GM21360 (cell line): ENCODE measurements around the gene ATOSA.

Experiments
- ATAC-seq: cut with Tn5 transposase; IDR thresholded peaks from one replicate; pipeline ENCODE4 v1.9.1; 2021; ENCODE audit warnings: mild to moderate bottlenecking, moderate library complexity; ENCODE audit not compliant: unreplicated experiment

ATOSA gene

GRCh38 chr15:52652984-52653383 lies 26.2 kb downstream of the ATOSA start:
- no peak for ATAC-seq

GRCh38 chr15:52652286-52652685 lies 26.9 kb downstream of the ATOSA start:
- no peak for ATAC-seq

GRCh38 chr15:52651868-52652267 lies 27.3 kb downstream of the ATOSA start:
- ATAC-seq, result peak; percentile 100

- no peak for ATAC-seq
These were observed 28.1 kb downstream of the ATOSA start for GRCh38 chr15:52651114-52651513.

GRCh38 chr15:52649686-52650085 lies 29.5 kb downstream of the ATOSA start:
- no peak for ATAC-seq

- no peak for ATAC-seq
These were observed 33.3 kb downstream of the ATOSA start for GRCh38 chr15:52645916-52646315.

GRCh38 chr15:52642386-52643361 lies 36.5 kb downstream of the ATOSA start:
- ATAC-seq, result no peak

- no peak for ATAC-seq
These were observed 42.7 kb downstream of the ATOSA start for GRCh38 chr15:52636459-52636858.

GRCh38 chr15:52635908-52636307 lies 43.3 kb downstream of the ATOSA start:
- ATAC-seq, result no peak
